Measurements from ENCODE around the gene OVCA2. TPM values are rescaled to one million over a fixed set of nuclear protein-coding genes. Genes with fewer than 3 reads are reported as not detected.

Gene OVCA2
- total and polyA plus RNA-seq, 4 donors, result 16.1 to 30.6 (median 23.7) TPM

DNA sequence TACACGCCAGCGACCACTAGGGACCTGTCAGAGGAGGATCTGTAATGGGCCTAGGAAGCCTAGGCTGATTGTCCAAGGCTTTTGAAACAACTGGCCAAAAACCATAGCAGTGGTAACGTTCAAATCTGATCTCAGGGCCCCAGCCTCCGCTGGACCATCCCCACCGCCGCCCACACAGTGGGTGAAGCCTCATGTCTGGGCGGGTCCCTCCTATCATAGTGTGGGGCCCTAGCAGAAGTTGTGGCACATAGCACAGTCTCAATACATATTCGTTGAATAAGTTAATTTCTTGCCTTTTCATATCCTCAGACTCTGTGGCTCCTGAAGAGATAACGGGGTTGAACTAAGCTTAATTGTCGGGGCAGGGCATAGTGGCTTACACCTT lies 11.1 kb upstream of the OVCA2 start:
- Histone ChIP-seq H3K9me3 (ENCODE audit: control insufficient read depth in 4 of 4, low read length in 3 of 4) (no peaks in the 10 kb centered on the region), H3K9ac (ENCODE audit: low read depth in 1 of 2, low read length in 2 of 2) (peak overlapping the region; percentile 26 to 87), H3K36me3 (ENCODE audit: control insufficient read depth in 4 of 4, insufficient read depth in 3 of 4, low read depth in 1 of 4, low read length in 3 of 4) (peaks cover 0 to 6% (median 1%) of the 10 kb centered on the region in 4 donors), H3K4me3 (ENCODE audit: low read depth in 1 of 3, low read length in 3 of 3) (peak overlapping the region; percentile 71 to 93 (median 89)), H3K27ac (ENCODE audit: low read depth in 1 of 2, low read length in 2 of 2) (no peak overlapping the region), H3K4me1 (ENCODE audit: control insufficient read depth in 4 of 4, insufficient read depth in 4 of 4, low read length in 3 of 4) (peaks cover 2 to 27% (median 18%) of the 10 kb centered on the region in 4 donors), H3K27me3 (ENCODE audit: control insufficient read depth in 4 of 4, insufficient read depth in 4 of 4, low read length in 3 of 4) (no peaks in the 10 kb centered on the region)
- no peak for DNase-seq (ENCODE audit: low spot score)
- WGBS, result 26% methylated on average over 10 of the region's 10 CpGs
- TF ChIP-seq, protein P1, sequence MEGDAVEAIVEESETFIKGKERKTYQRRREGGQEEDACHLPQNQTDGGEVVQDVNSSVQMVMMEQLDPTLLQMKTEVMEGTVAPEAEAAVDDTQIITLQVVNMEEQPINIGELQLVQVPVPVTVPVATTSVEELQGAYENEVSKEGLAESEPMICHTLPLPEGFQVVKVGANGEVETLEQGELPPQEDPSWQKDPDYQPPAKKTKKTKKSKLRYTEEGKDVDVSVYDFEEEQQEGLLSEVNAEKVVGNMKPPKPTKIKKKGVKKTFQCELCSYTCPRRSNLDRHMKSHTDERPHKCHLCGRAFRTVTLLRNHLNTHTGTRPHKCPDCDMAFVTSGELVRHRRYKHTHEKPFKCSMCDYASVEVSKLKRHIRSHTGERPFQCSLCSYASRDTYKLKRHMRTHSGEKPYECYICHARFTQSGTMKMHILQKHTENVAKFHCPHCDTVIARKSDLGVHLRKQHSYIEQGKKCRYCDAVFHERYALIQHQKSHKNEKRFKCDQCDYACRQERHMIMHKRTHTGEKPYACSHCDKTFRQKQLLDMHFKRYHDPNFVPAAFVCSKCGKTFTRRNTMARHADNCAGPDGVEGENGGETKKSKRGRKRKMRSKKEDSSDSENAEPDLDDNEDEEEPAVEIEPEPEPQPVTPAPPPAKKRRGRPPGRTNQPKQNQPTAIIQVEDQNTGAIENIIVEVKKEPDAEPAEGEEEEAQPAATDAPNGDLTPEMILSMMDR (IDR thresholded peaks at IDR 0.05; ENCODE audit: low read depth, low read length, missing input control), result peak; percentile 49
- no peak for TF ChIP-seq EGR1 (IDR thresholded peaks at IDR 0.05; ENCODE audit: low read depth in 2 of 2)
- TF ChIP-seq RAD21 (IDR thresholded peaks at IDR 0.05), result peak; percentile 72 to 83
- TF ChIP-seq NR2F2 (IDR thresholded peaks at IDR 0.05), result no peak
- no peak for TF ChIP-seq JUND (IDR thresholded peaks at IDR 0.05)
- TF ChIP-seq FOXA2 (IDR thresholded peaks at IDR 0.05), result no peak
- TF ChIP-seq TAF1 (conservative IDR thresholded peaks at IDR 0.05), result no peak
- TF ChIP-seq, protein P2, sequence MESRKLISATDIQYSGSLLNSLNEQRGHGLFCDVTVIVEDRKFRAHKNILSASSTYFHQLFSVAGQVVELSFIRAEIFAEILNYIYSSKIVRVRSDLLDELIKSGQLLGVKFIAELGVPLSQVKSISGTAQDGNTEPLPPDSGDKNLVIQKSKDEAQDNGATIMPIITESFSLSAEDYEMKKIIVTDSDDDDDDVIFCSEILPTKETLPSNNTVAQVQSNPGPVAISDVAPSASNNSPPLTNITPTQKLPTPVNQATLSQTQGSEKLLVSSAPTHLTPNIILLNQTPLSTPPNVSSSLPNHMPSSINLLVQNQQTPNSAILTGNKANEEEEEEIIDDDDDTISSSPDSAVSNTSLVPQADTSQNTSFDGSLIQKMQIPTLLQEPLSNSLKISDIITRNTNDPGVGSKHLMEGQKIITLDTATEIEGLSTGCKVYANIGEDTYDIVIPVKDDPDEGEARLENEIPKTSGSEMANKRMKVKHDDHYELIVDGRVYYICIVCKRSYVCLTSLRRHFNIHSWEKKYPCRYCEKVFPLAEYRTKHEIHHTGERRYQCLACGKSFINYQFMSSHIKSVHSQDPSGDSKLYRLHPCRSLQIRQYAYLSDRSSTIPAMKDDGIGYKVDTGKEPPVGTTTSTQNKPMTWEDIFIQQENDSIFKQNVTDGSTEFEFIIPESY (IDR thresholded peaks at IDR 0.05), result no peak

DNA sequence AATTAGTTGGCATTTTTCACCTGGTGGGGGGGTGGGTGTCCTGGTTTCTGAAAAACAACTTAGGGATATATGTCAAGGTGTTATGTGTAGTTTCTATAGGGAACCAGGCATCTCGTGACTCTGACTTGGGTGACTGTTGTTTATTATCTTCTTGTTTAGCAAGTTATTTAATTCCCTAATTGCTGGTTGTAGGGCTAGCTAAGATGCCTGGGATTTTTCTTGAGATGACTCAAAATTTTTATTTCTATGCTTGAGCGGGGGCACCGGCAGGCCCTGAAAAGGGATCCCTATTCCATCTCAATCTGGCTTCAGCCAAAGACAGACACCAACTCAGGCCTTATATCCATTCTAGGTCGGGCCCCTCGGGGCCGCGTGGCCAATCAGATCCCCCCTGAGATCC lies 8.7 kb upstream of the OVCA2 start:
- H3K9me3 ChIP-seq (ENCODE audit: control insufficient read depth in 4 of 4, low read length in 3 of 4), result no peaks in the 10 kb centered on the region
- WGBS, result 95% methylated on average over 7 of the region's 7 CpGs
- H3K27me3 ChIP-seq (ENCODE audit: control insufficient read depth in 4 of 4, insufficient read depth in 4 of 4, low read length in 3 of 4), result no peaks in the 10 kb centered on the region
- H3K9ac ChIP-seq (ENCODE audit: low read depth in 1 of 2, low read length in 2 of 2), result no peak overlapping the region
- no peak for TF ChIP-seq RAD21 (IDR thresholded peaks at IDR 0.05)
- TF ChIP-seq RXRA (IDR thresholded peaks at IDR 0.05), result no peak
- TF ChIP-seq HNF4A (conservative IDR thresholded peaks at IDR 0.05), result no peak
- no peak for TF ChIP-seq JUND (IDR thresholded peaks at IDR 0.05)
- TF ChIP-seq REST (IDR thresholded peaks at IDR 0.05), result no peak
- TF ChIP-seq, protein P1 (IDR thresholded peaks at IDR 0.05; ENCODE audit: low read depth, low read length, missing input control), result no peak
- no peak for TF ChIP-seq FOXA2 (IDR thresholded peaks at IDR 0.05)
- TF ChIP-seq FOXA1 (IDR thresholded peaks at IDR 0.05), result no peak
- TF ChIP-seq NR2F2 (IDR thresholded peaks at IDR 0.05), result no peak
- TF ChIP-seq SP1 (IDR thresholded peaks at IDR 0.05), result no peak
- H3K27ac ChIP-seq (ENCODE audit: low read depth in 1 of 2, low read length in 2 of 2), result no peak overlapping the region
- peaks cover 0 to 25% (median 19%) of the 10 kb centered on the region in 4 donors for H3K36me3 ChIP-seq (ENCODE audit: control insufficient read depth in 4 of 4, insufficient read depth in 3 of 4, low read depth in 1 of 4, low read length in 3 of 4)
- no peak overlapping the region for H3K4me3 ChIP-seq (ENCODE audit: low read depth in 1 of 3, low read length in 3 of 3)
- peaks cover 2 to 22% (median 13%) of the 10 kb centered on the region in 4 donors for H3K4me1 ChIP-seq (ENCODE audit: control insufficient read depth in 4 of 4, insufficient read depth in 4 of 4, low read length in 3 of 4)
- no peak for DNase-seq (ENCODE audit: low spot score)

All from liver (tissue), 9 donors.